ENCODE results near the gene MYBPC2. TPM values are rescaled to one million over a fixed set of nuclear protein-coding genes. Genes with fewer than 3 reads are reported as not detected.

The MYBPC2 gene
- total RNA-seq, 1 donor from 2014 or later: not detected

DNA sequence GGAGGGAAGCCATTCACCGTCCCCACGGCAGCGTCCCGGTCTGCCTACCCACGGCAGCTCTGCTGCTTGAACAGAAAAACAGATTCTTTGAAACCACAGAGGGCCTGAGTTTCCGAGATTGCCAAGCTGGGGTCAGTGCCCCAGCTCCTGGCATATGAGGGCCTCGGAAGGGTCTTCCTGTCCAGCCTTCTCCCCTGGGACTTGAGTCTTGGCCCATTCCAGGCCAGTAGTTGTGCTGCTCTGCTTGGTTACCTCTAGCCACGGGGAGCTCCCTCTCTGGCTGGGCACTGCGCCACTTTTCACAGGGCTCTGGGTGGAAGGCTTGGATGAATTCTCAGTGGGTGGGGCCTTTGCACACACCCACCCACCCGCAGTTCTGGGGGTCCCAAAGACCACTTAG, 22.6 kb upstream of the MYBPC2 start:
- Histone ChIP-seq H4K20me1 (ENCODE audit: insufficient read depth, low read length) (no peaks in the 10 kb centered on the region), H3K36me3 (ENCODE audit: insufficient read depth, low read length) (no peaks in the 10 kb centered on the region), H3K27me3 (ENCODE audit: insufficient read depth, low read length) (no peaks in the 10 kb centered on the region), H3K9ac (ENCODE audit: low read length) (no peak overlapping the region), H3K4me1 (ENCODE audit: insufficient read depth, low read length) (no peaks in the 10 kb centered on the region), H2AFZ (ENCODE audit: low read depth, low read length) (no peak overlapping the region), H3K79me2 (ENCODE audit: insufficient read depth, low read length) (no peaks in the 10 kb centered on the region), H3K9me3 (ENCODE audit: insufficient read depth, low read depth, low read length) (no peaks in the 10 kb centered on the region), H3K4me2 (ENCODE audit: low read length) (no peak overlapping the region), H3K27ac (ENCODE audit: low read depth, low read length) (no peak overlapping the region), H3K4me3 (ENCODE audit: insufficient read depth, low read depth, low read length) (no peak overlapping the region)
- TF ChIP-seq, protein P1, sequence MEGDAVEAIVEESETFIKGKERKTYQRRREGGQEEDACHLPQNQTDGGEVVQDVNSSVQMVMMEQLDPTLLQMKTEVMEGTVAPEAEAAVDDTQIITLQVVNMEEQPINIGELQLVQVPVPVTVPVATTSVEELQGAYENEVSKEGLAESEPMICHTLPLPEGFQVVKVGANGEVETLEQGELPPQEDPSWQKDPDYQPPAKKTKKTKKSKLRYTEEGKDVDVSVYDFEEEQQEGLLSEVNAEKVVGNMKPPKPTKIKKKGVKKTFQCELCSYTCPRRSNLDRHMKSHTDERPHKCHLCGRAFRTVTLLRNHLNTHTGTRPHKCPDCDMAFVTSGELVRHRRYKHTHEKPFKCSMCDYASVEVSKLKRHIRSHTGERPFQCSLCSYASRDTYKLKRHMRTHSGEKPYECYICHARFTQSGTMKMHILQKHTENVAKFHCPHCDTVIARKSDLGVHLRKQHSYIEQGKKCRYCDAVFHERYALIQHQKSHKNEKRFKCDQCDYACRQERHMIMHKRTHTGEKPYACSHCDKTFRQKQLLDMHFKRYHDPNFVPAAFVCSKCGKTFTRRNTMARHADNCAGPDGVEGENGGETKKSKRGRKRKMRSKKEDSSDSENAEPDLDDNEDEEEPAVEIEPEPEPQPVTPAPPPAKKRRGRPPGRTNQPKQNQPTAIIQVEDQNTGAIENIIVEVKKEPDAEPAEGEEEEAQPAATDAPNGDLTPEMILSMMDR (IDR thresholded peaks at IDR 0.05; ENCODE audit: insufficient read depth, low read depth, low read length): no peak
- TF ChIP-seq EZH2 (IDR thresholded peaks at IDR 0.05; ENCODE audit: insufficient read depth, low read length): no peak
- H3K4me1 Mint-ChIP-seq (ENCODE audit: low read depth, unreplicated experiment): no peaks in the 10 kb centered on the region
- DNase-seq (ENCODE audit: low read depth) (no peak), FAIRE-seq (no peak)
- H3K27me3 Mint-ChIP-seq (ENCODE audit: low read depth, unreplicated experiment): no peaks in the 10 kb centered on the region
- no peak overlapping the region for H3K4me3 Mint-ChIP-seq (ENCODE audit: unreplicated experiment)
- peaks cover 4% of the 10 kb centered on the region for H3K9me3 Mint-ChIP-seq (ENCODE audit: unreplicated experiment)
- peaks cover 6% of the 10 kb centered on the region for H3K36me3 Mint-ChIP-seq (ENCODE audit: low read depth, unreplicated experiment)
- H3K27ac Mint-ChIP-seq (ENCODE audit: unreplicated experiment): no peak overlapping the region

DNA sequence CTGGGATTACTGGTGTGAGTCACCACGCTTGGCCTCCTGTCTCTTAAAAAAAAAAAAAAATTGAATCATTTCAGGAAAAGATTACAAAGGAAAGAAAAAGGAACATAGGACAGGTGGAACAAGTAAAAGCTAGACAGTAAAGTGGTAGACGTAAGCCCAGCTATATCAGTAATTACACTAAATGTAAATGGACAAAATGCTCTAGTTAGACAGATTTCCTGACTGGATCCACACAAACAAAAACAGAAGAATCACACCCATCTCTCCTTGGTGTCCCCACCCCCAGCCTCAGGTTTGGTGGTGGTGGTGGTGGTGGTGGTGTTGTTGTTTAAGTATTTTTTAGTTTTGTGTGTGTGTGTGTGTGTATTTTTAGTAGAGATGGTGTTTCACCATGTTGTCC, 20.3 kb upstream of the MYBPC2 start:
- H3K4me3 ChIP-seq (ENCODE audit: insufficient read depth, low read depth, low read length): no peak overlapping the region
- H3K27ac ChIP-seq (ENCODE audit: low read depth, low read length): no peak overlapping the region
- H3K27ac Mint-ChIP-seq (ENCODE audit: unreplicated experiment): no peak overlapping the region
- H3K27me3 Mint-ChIP-seq (ENCODE audit: low read depth, unreplicated experiment): no peaks in the 10 kb centered on the region
- H2AFZ ChIP-seq (ENCODE audit: low read depth, low read length): no peak overlapping the region
- H3K4me3 Mint-ChIP-seq (ENCODE audit: unreplicated experiment): no peak overlapping the region
- peaks cover 4% of the 10 kb centered on the region for H3K36me3 Mint-ChIP-seq (ENCODE audit: low read depth, unreplicated experiment)
- H3K27me3 ChIP-seq (ENCODE audit: insufficient read depth, low read length): no peaks in the 10 kb centered on the region
- H3K4me1 Mint-ChIP-seq (ENCODE audit: low read depth, unreplicated experiment): no peaks in the 10 kb centered on the region
- H3K36me3 ChIP-seq (ENCODE audit: insufficient read depth, low read length): no peaks in the 10 kb centered on the region
- DNase-seq (ENCODE audit: low read depth) (no peak), FAIRE-seq (no peak)
- peaks cover 2% of the 10 kb centered on the region for H3K9me3 Mint-ChIP-seq (ENCODE audit: unreplicated experiment)
- H3K79me2 ChIP-seq (ENCODE audit: insufficient read depth, low read length): no peaks in the 10 kb centered on the region
- no peak overlapping the region for H3K4me2 ChIP-seq (ENCODE audit: low read length)
- no peaks in the 10 kb centered on the region for H4K20me1 ChIP-seq (ENCODE audit: insufficient read depth, low read length)
- TF ChIP-seq, protein P1 (IDR thresholded peaks at IDR 0.05; ENCODE audit: insufficient read depth, low read depth, low read length): no peak
- no peak for TF ChIP-seq EZH2 (IDR thresholded peaks at IDR 0.05; ENCODE audit: insufficient read depth, low read length)
- no peaks in the 10 kb centered on the region for H3K9me3 ChIP-seq (ENCODE audit: insufficient read depth, low read depth, low read length)
- no peaks in the 10 kb centered on the region for H3K4me1 ChIP-seq (ENCODE audit: insufficient read depth, low read length)
- H3K9ac ChIP-seq (ENCODE audit: low read length): no peak overlapping the region

DNA sequence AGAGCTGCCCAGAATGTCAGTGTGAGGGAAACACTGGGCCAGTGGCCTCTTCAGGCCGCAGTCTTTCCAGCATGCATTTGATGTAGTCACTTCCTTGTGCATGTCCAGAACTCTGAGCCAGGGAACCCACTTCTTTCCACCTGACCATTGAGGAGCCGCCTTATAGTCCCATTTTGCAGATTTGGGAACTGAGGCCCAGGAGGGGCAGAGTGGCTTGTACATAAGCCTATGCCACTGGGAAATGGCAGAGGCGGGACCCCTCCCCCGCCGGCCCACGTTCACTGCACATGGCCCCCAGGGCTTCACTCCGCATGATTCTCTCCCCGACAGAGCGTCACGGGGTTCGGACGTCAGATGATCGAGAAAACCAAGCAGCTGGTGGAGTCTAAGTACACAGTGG, 19.6 kb upstream of the MYBPC2 start:
- TF ChIP-seq EZH2 (IDR thresholded peaks at IDR 0.05; ENCODE audit: insufficient read depth, low read length): no peak
- TF ChIP-seq, protein P1 (IDR thresholded peaks at IDR 0.05; ENCODE audit: insufficient read depth, low read depth, low read length): no peak
- Mint-ChIP-seq H3K36me3 (ENCODE audit: low read depth, unreplicated experiment) (peaks cover 4% of the 10 kb centered on the region), H3K27me3 (ENCODE audit: low read depth, unreplicated experiment) (no peaks in the 10 kb centered on the region), H3K27ac (ENCODE audit: unreplicated experiment) (no peak overlapping the region), H3K9me3 (ENCODE audit: unreplicated experiment) (peaks cover 2% of the 10 kb centered on the region), H3K4me3 (ENCODE audit: unreplicated experiment) (no peak overlapping the region), H3K4me1 (ENCODE audit: low read depth, unreplicated experiment) (no peaks in the 10 kb centered on the region)
- Histone ChIP-seq H3K36me3 (ENCODE audit: insufficient read depth, low read length) (no peaks in the 10 kb centered on the region), H3K4me1 (ENCODE audit: insufficient read depth, low read length) (no peaks in the 10 kb centered on the region), H3K27me3 (ENCODE audit: insufficient read depth, low read length) (peaks cover 3% of the 10 kb centered on the region), H2AFZ (ENCODE audit: low read depth, low read length) (no peak overlapping the region), H3K9me3 (ENCODE audit: insufficient read depth, low read depth, low read length) (no peaks in the 10 kb centered on the region), H3K9ac (ENCODE audit: low read length) (no peak overlapping the region), H3K4me2 (ENCODE audit: low read length) (no peak overlapping the region), H4K20me1 (ENCODE audit: insufficient read depth, low read length) (no peaks in the 10 kb centered on the region), H3K27ac (ENCODE audit: low read depth, low read length) (no peak overlapping the region), H3K79me2 (ENCODE audit: insufficient read depth, low read length) (no peaks in the 10 kb centered on the region), H3K4me3 (ENCODE audit: insufficient read depth, low read depth, low read length) (no peak overlapping the region)
- no peak for FAIRE-seq
- DNase-seq (ENCODE audit: low read depth): no peak
